BJ (cell line): ENCODE measurements around the gene TTC9B. TPM values are rescaled to one million over a fixed set of nuclear protein-coding genes. Genes with fewer than 3 reads are reported as not detected.
"Not testable (repeated sequence)": the region's sequence is repeated elsewhere in the genome, so short reads cannot be mapped to it uniquely, and the experiment has no call there.

Experiments
- CTCF ChIA-PET: fragments of 350-600 bp; formaldehyde crosslinking; extraction: SDS; loops from one replicate; lab custom pipeline; 2021; ENCODE audit warnings: antibody characterized with exemption, inconsistent platforms; lab: Yijun Ruan, JAX
- POLR2A ChIA-PET: fragments of 300-600 bp; sonication (Branson Sonifier 250); formaldehyde crosslinking; extraction: SDS; loops from one replicate; lab custom pipeline; 2021; ENCODE audit warnings: antibody characterized with exemption; lab: Charles Lee
- DNase-seq: peaks from one replicate; pipeline ENCODE4 v3.0.0-alpha.2; 2011; ENCODE audit warnings: low read depth
- H3K27me3 ChIP-seq: 2 replicates; pipeline ENCODE4 v1.6.0; 2011; ENCODE audit warnings: low read length; ENCODE audit not compliant: control insufficient read depth, insufficient read depth
- H3K36me3 ChIP-seq: 2 replicates; pipeline ENCODE4 v1.5.1; 2011; ENCODE audit warnings: low read length; ENCODE audit not compliant: control insufficient read depth, insufficient read depth
- H3K4me3 ChIP-seq: 2 replicates; pipeline ENCODE4 v1.5.1; 2011; ENCODE audit warnings: low read depth, mild to moderate bottlenecking, control low read depth, low read length
- CTCF ChIP-seq: IDR thresholded peaks from 2 replicates; pipeline ENCODE4 v1.5.1; 2011; ENCODE audit warnings: low read depth, mild to moderate bottlenecking, control low read depth, inconsistent platforms, low read length, moderate library complexity; ENCODE audit not compliant: insufficient read depth
- polyA plus RNA-seq: library from polyadenylated mRNA; depleted of rRNA; stranded (reverse); fragments of >200 nt; gene quantifications from 2 replicates; pipeline ENCODE4 v1.2.3, GENCODE V29; 2011

The TTC9B gene
- polyA plus RNA-seq, 1 experiment, result not detected

- TF ChIP-seq CTCF, result no peak
- no peak overlapping the region for H3K4me3 ChIP-seq
Measured at GRCh38 chr19:40219721-40220276, 1.6 kb upstream of the TTC9B start.

GRCh38 chr19:40219029-40219428 is 845 bp upstream of the TTC9B start:
- POLR2A ChIA-PET, H3K36me3 ChIP-seq, H3K4me3 ChIP-seq, DNase-seq: not testable (repeated sequence)
- peaks cover 14% of the 10 kb centered on the region for H3K27me3 ChIP-seq
- CTCF ChIA-PET, result interaction anchor here (0.7 to 4.6 kb wide), 6 partner anchors 23 to 82 kb away, joined by 3 to 27 read pairs (median 4); no protein-coding TSS in a partner anchor

More at GRCh38 chr19:40219721-40220276, 1.6 kb upstream of the TTC9B start:
- peaks cover 14% of the 10 kb centered on the region for H3K27me3 ChIP-seq
- ChIA-PET POLR2A (no interaction called here), CTCF (interaction anchor here (0.7 to 4.6 kb wide), 3 partner anchors 75 to 83 kb away, joined by 3 to 27 read pairs (median 3); no protein-coding TSS in a partner anchor)
- DNase-seq, result no peak
- H3K36me3 ChIP-seq, result no peaks in the 10 kb centered on the region

- no peak overlapping the region for H3K4me3 ChIP-seq
- no peaks in the 10 kb centered on the region; the same call in 1 of the 2 replicates for H3K36me3 ChIP-seq
- DNase-seq, result no peak
- H3K27me3 ChIP-seq, result peaks cover 14% of the 10 kb centered on the region
- ChIA-PET CTCF (interaction anchor here (0.7 to 4.6 kb wide), 4 partner anchors 9 to 77 kb away, joined by 3 to 27 read pairs (median 4); no protein-coding TSS in a partner anchor), POLR2A (no interaction called here)
- TF ChIP-seq CTCF, result peak; percentile 34
Measured at GRCh38 chr19:40217027-40217810, 965 bp downstream of the TTC9B start.

- no peak overlapping the region for H3K4me3 ChIP-seq
- ChIA-PET CTCF (interaction anchor here (0.7 to 4.6 kb wide), 2 partner anchors 11 to 76 kb away, joined by 3 to 27 read pairs; no protein-coding TSS in a partner anchor), POLR2A (no interaction called here)
- TF ChIP-seq CTCF, result no peak
- DNase-seq, result no peak
- peaks cover 14% of the 10 kb centered on the region for H3K27me3 ChIP-seq
- H3K36me3 ChIP-seq, result no peaks in the 10 kb centered on the region; the same call in 1 of the 2 replicates
Measured at GRCh38 chr19:40216777-40217026, 1.5 kb downstream of the TTC9B start.

- Histone ChIP-seq H3K4me3 (no peak overlapping the region), H3K27me3 (peaks cover 14% of the 10 kb centered on the region), H3K36me3 (no peaks in the 10 kb centered on the region; the same call in 1 of the 2 replicates)
- ChIA-PET CTCF (no interaction called here), POLR2A (no interaction called here)
- no peak for TF ChIP-seq CTCF
- DNase-seq, result no peak
Measured at GRCh38 chr19:40216013-40216776, 2.0 kb downstream of the TTC9B start.
